GM12875 (cell line): ENCODE results near the gene RABGAP1L.

ENCODE experiments used
- H3K4me3 ChIP-seq: one replicate; pipeline ENCODE4 v1.5.1; 2011; ENCODE audit warnings: low read depth, low read length, control low read depth
- CTCF ChIP-seq: IDR thresholded peaks from 2 replicates; pipeline ENCODE4 v1.5.1; 2011; ENCODE audit warnings: low read depth, mild to moderate bottlenecking, control low read depth, inconsistent platforms, low read length, moderate library complexity, borderline replicate concordance; ENCODE audit not compliant: insufficient read depth

The RABGAP1L gene

GRCh38 chr1:174736831-174737230 lies 577.5 kb downstream of the RABGAP1L start:
- no peak for TF ChIP-seq CTCF

GRCh38 chr1:174740249-174740968 lies 581.1 kb downstream of the RABGAP1L start:
- TF ChIP-seq CTCF = no peak
- no peak overlapping the region for H3K4me3 ChIP-seq

More at GRCh38 chr1:174736831-174737230, 577.5 kb downstream of the RABGAP1L start:
- H3K4me3 ChIP-seq = no peak overlapping the region

- TF ChIP-seq CTCF = no peak
- no peak overlapping the region for H3K4me3 ChIP-seq
Observed at GRCh38 chr1:174742805-174743653, 583.7 kb downstream of the RABGAP1L start.

GRCh38 chr1:174743654-174744561 lies 584.6 kb downstream of the RABGAP1L start:
- peak; percentile 18; the same call in 1 of the 2 replicates for TF ChIP-seq CTCF
- H3K4me3 ChIP-seq = no peak overlapping the region

- no peak for TF ChIP-seq CTCF
- no peak overlapping the region for H3K4me3 ChIP-seq
Observed at GRCh38 chr1:174744886-174745285, 585.6 kb downstream of the RABGAP1L start.

- no peak for TF ChIP-seq CTCF
- H3K4me3 ChIP-seq = no peak overlapping the region
Observed at GRCh38 chr1:174746024-174746808, 586.9 kb downstream of the RABGAP1L start.
